Left ventricle myocardium inferior (tissue), 1 donor: ENCODE results near the gene SCD. TPM values are rescaled to one million over a fixed set of nuclear protein-coding genes. Genes with fewer than 3 reads are reported as not detected.

Source experiments
- DNase-seq: peaks from one replicate; pipeline ENCODE4 v3.0.0-alpha.2; 2020
- H3K27ac ChIP-seq: fragments of 200-600 bp; replicated peaks from 2 replicates; pipeline ENCODE4 v1.8.0; 2021
- H3K27me3 ChIP-seq: fragments of 200-600 bp; 2 replicates; pipeline ENCODE4 v1.8.0; 2021; ENCODE audit warnings: low read depth
- H3K36me3 ChIP-seq: fragments of 200-600 bp; 2 replicates; pipeline ENCODE4 v1.8.0; 2021
- H3K4me1 ChIP-seq: fragments of 200-600 bp; 2 replicates; pipeline ENCODE4 v1.8.0; 2021
- H3K4me3 ChIP-seq: fragments of 200-600 bp; 2 replicates; pipeline ENCODE4 v1.8.0; 2021; ENCODE audit warnings: mild to moderate bottlenecking, moderate library complexity
- H3K9me3 ChIP-seq: fragments of 200-600 bp; replicated peaks from 2 replicates; pipeline ENCODE4 v1.8.0; 2021
- CTCF ChIP-seq: fragments of 200-600 bp; IDR thresholded peaks from 2 replicates; pipeline ENCODE4 v1.8.0; 2021; ENCODE audit warnings: antibody characterized with exemption, mild to moderate bottlenecking, borderline replicate concordance
- intact Hi-C: fragments of 100-400 bp; cut with micrococcal nuclease; formaldehyde crosslinking; loops from one replicate; pipeline ENCODE4 v1.11.0; 2022
- total RNA-seq: library from RNA; stranded (reverse); fragmentation: NEBNext Ultra II Directional; extraction: Animal tissue kit (Norgen Biotek cat#: 25700); gene quantifications from one replicate; pipeline ENCODE4 v1.2.1, GENCODE V29; 2021
- donor health status: DM: no; HTN: yes; CAD: no; lungs with severe emphysema.

SCD gene
- total RNA-seq, 1 donor from 2014 or later: 4.8 TPM

DNA sequence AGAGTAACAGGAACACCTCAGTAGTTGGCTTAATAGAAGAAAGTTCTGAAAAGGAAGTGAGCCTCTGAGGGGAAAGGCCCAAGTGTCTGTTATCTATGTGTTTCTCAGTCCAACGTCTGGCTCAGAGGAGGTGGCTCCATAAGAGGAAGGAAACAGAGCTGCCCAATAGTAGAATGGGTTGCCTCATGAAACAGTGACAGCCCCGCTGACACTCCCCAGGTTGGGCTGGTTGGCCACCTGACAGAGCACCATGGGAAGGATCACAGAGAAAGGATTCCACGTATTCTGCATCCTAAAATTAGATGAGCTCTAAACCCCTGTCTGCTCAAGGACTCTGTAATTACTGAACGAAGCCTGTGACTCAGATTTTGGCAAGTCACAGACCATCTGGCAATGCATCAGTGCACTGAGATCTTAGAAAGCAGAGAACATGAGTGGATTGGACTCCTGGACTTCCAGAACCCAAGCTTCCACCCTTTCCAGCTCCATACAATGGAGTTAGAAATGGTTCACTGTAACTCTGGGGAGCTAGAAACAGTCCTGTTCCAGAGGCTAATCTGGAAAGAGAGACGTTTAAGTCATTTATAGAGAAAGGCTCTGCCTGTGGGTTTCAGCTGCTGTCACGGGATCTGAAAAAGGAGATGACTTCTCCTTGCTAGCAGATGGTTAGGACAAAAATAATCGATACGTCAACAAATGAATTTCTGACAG lies 19.9 kb upstream of the SCD start:
- peaks cover 81% of the 10 kb centered on the region for H3K27me3 ChIP-seq
- intact Hi-C loops: no loop called here
- H3K36me3 ChIP-seq: no peaks in the 10 kb centered on the region
- no peak overlapping the region for H3K4me3 ChIP-seq
- H3K9me3 ChIP-seq: no peaks in the 10 kb centered on the region
- H3K4me1 ChIP-seq: peaks cover 5% of the 10 kb centered on the region
- no peak for TF ChIP-seq CTCF
- DNase-seq: no peak
- H3K27ac ChIP-seq: no peak overlapping the region

DNA sequence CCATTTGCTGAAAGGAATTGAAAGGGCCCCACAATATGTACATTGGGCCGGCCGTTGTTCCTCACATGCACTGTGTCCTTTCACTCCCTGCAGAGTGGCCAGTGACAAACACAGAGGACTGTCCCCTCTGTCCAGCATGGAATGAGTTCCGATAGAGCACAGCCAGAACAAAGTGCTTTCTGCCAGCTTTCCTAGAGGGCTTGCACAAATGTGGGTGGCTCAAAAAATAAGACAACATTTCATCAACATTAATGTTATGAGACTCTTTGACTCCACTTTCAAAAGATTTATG lies 19.4 kb upstream of the SCD start:
- intact Hi-C loops: no loop called here
- no peak for DNase-seq
- TF ChIP-seq CTCF: no peak
- H3K27ac ChIP-seq: no peak overlapping the region
- H3K4me3 ChIP-seq: no peak overlapping the region
- peaks cover 83% of the 10 kb centered on the region for H3K27me3 ChIP-seq
- no peaks in the 10 kb centered on the region for H3K9me3 ChIP-seq
- no peaks in the 10 kb centered on the region for H3K36me3 ChIP-seq
- H3K4me1 ChIP-seq: peaks cover 5% of the 10 kb centered on the region

GRCh38 chr10:100328198-100328597 lies 18.8 kb upstream of the SCD start:
- Histone ChIP-seq H3K36me3 (no peaks in the 10 kb centered on the region), H3K4me1 (peaks cover 5% of the 10 kb centered on the region), H3K27ac (no peak overlapping the region), H3K27me3 (peaks cover 83% of the 10 kb centered on the region), H3K4me3 (no peak overlapping the region), H3K9me3 (no peaks in the 10 kb centered on the region)
- TF ChIP-seq CTCF: no peak
- intact Hi-C loops: no loop called here
- no peak for DNase-seq

- peaks cover 83% of the 10 kb centered on the region for H3K27me3 ChIP-seq
- no peaks in the 10 kb centered on the region for H3K9me3 ChIP-seq
- intact Hi-C loops: no loop called here
These were observed 17.0 kb upstream of the SCD start, which contains the start of gene PKD2L1 for GRCh38 chr10:100330079-100330478. Gene PKD2L1 (minus strand): TSS chr10:100330228. CDS start chr10:100330103, 125 bp downstream.

DNA sequence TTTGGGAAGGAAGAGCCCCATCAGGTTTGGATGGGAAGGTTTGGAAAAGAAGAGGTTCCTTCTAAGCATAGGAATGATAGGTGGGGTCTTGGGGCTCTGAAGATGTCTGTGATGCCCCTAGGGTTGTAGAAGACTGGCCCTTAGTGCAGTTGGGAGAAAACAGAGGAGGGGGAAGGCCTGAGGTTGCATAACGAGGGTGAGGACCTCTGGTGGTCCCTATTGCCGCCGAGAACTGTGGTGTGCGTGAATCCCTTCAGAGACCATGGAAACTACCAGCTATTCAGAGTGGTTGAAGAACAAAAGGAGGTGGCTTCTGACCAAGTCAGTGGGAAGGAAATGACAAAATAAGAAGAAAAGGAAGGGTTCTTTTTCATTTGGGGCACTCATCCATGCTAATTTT lies 13.9 kb upstream of the SCD start:
- no peak for TF ChIP-seq CTCF
- no peak for DNase-seq
- Histone ChIP-seq H3K36me3 (no peaks in the 10 kb centered on the region), H3K4me3 (no peak overlapping the region), H3K9me3 (no peaks in the 10 kb centered on the region), H3K27me3 (peaks cover 98% of the 10 kb centered on the region), H3K4me1 (no peaks in the 10 kb centered on the region), H3K27ac (no peak overlapping the region)
- intact Hi-C loops: no loop called here

More at GRCh38 chr10:100330079-100330478, 17.0 kb upstream of the SCD start, which contains the start of gene PKD2L1:
- no peaks in the 10 kb centered on the region for H3K36me3 ChIP-seq
- no peak within 1 kb of the TSS for H3K4me3 ChIP-seq
- no peak for TF ChIP-seq CTCF
- no peak within 1 kb of the TSS for H3K27ac ChIP-seq
- peaks cover 5% of the 10 kb centered on the region for H3K4me1 ChIP-seq
- DNase-seq: no peak
